K562 (cell line): ENCODE data around the gene DENND4C. TPM values are rescaled to one million over a fixed set of nuclear protein-coding genes. Genes with fewer than 3 reads are reported as not detected.

Experiments
- EGR1 ChIP-seq: fragments of 450-650 bp; conservative IDR thresholded peaks from 2 replicates; pipeline ENCODE4 v1.6.1; 2017; ENCODE audit warnings: mild to moderate bottlenecking
- HDAC2 ChIP-seq: fragments of 450-650 bp; IDR thresholded peaks from 2 replicates; pipeline ENCODE4 v1.6.1; 2016; ENCODE audit warnings: mild to moderate bottlenecking
- HLTF ChIP-seq: fragments of 450-650 bp; IDR thresholded peaks from 2 replicates; pipeline ENCODE4 v1.6.1; 2016
- HSF4 ChIP-seq: fragments of 250-450 bp; sonication (Bioruptor Pico); IDR thresholded peaks from 2 replicates; pipeline ENCODE4 v2.1.2; 2022; ENCODE audit warnings: mild to moderate bottlenecking, moderate library complexity, borderline replicate concordance
- IRF2 ChIP-seq: sonication (generic); formaldehyde crosslinking; IDR thresholded peaks from 2 replicates; pipeline ENCODE4 v1.8.1; 2022; ENCODE audit warnings: mild to moderate bottlenecking, missing genetic modification reagents
- KAT8 ChIP-seq: fragments of 450-650 bp; IDR thresholded peaks from 2 replicates; pipeline ENCODE4 v1.6.1; 2016; ENCODE audit warnings: low read depth, mild to moderate bottlenecking
- MNT ChIP-seq, 2 experiments: fragments of 450-650 bp; conservative IDR thresholded peaks; 2 replicates each; pipeline ENCODE4 v1.6.1; 2017; ENCODE audit warnings: mild to moderate bottlenecking in 2 of 2, moderate library complexity in 2 of 2
- NEUROD1 ChIP-seq: fragments of 150-350 bp; IDR thresholded peaks from 2 replicates; pipeline ENCODE4 v1.6.1; 2014; ENCODE audit warnings: borderline replicate concordance, low read length, low read depth; ENCODE audit not compliant: partially characterized antibody
- NR2F6 ChIP-seq: fragments of 450-650 bp; formaldehyde crosslinking; IDR thresholded peaks from 2 replicates; pipeline ENCODE4 v1.4.0; 2020; ENCODE audit warnings: mild to moderate bottlenecking
- PCBP1 ChIP-seq: fragments of 200-400 bp; formaldehyde crosslinking; IDR thresholded peaks from 2 replicates; pipeline ENCODE4 v1.6.1; 2018; ENCODE audit warnings: mild to moderate bottlenecking, low read depth, low read length; ENCODE audit not compliant: poor library complexity, severe bottlenecking
- SMARCA4 ChIP-seq: fragments of 450-650 bp; IDR thresholded peaks from 2 replicates; pipeline ENCODE4 v1.6.1; 2016
- SOX6 ChIP-seq: fragments of 450-650 bp; IDR thresholded peaks from 2 replicates; pipeline ENCODE4 v1.6.1; 2014; ENCODE audit warnings: mild to moderate bottlenecking
- VEZF1 ChIP-seq: fragments of 200-800 bp; sonication (Bioruptor generic); IDR thresholded peaks from 2 replicates; pipeline ENCODE4 v1.6.1; 2017; ENCODE audit warnings: missing genetic modification characterization, missing compliant biosample characterization
- ZBTB11 ChIP-seq, 3 experiments: fragments of 200-800 bp in 1 of 3; fragments of 250-450 bp in 1 of 3; fragments of 450-650 bp in 1 of 3; sonication (Bioruptor Pico) in 1 of 3; sonication (Bioruptor generic) in 1 of 3; formaldehyde crosslinking in 1 of 3; IDR thresholded peaks; 2 replicates each; pipeline versions ENCODE4 v1.6.1 to v1.8.0; 2016 to 2022; ENCODE audit warnings: mild to moderate bottlenecking in 2 of 3, missing genetic modification characterization in 2 of 3, missing compliant biosample characterization in 1 of 3, moderate library complexity in 1 of 3
- ZBTB43 ChIP-seq: sonication (generic); formaldehyde crosslinking; IDR thresholded peaks from 2 replicates; pipeline ENCODE4 v1.8.0; 2023; ENCODE audit warnings: mild to moderate bottlenecking, missing genetic modification reagents
- ZC3H4 ChIP-seq: sonication (generic); formaldehyde crosslinking; IDR thresholded peaks from 2 replicates; pipeline ENCODE4 v1.9.0; 2021; ENCODE audit warnings: missing genetic modification reagents, borderline replicate concordance
- ZNF444 ChIP-seq: fragments of 250-450 bp; sonication (Bioruptor Pico); IDR thresholded peaks from 2 replicates; pipeline ENCODE4 v1.4.0; 2020; ENCODE audit warnings: mild to moderate bottlenecking, moderate library complexity
- ZNF449 ChIP-seq: fragments of 250-450 bp; sonication (Bioruptor Pico); IDR thresholded peaks from 2 replicates; pipeline ENCODE4 v1.8.0; 2022; ENCODE audit warnings: moderate library complexity, mild to moderate bottlenecking, inconsistent platforms
- ZNF583 ChIP-seq: fragments of 250-450 bp; sonication (Bioruptor Pico); IDR thresholded peaks from 2 replicates; pipeline ENCODE4 v1.4.0; 2020
- ZNF76 ChIP-seq: fragments of 250-450 bp; sonication (Bioruptor Pico); IDR thresholded peaks from 2 replicates; pipeline ENCODE4 v1.4.0; 2020; ENCODE audit warnings: mild to moderate bottlenecking, moderate library complexity, borderline replicate concordance
- ZNF77 ChIP-seq: fragments of 250-450 bp; sonication (Bioruptor Pico); IDR thresholded peaks from 2 replicates; pipeline ENCODE4 v1.5.0; 2020
- polyA plus RNA-seq, 8 experiments: library from polyadenylated mRNA; depleted of rRNA in 4 of 8; stranded (reverse) in 5 of 8; unstranded in 3 of 8; fragments of >200 nt; fragmentation: Nextera tagmentation in 2 of 8; fragmentation: Illumina TruSeq in 1 of 8; extraction: Ambion mirVana in 2 of 8; extraction: Trizol in 1 of 8; gene quantifications; 2 replicates each; pipeline versions ENCODE4 v1.2.1 to v1.2.3, GENCODE V29; 2011 to 2014; ENCODE audit warnings: inconsistent platforms in 1 of 8, missing spikeins in 1 of 8
- total RNA-seq, 7 experiments: library from RNA; depleted of rRNA in 6 of 7; stranded (reverse); fragments of >200 nt in 6 of 7; fragmentation: Illumina TruSeq in 2 of 7; extraction: Trizol in 2 of 7; gene quantifications; 2 replicates each; pipeline versions ENCODE4 v1.2.1 to v1.2.3, GENCODE V29; 2011 to 2021; ENCODE audit warnings: low replicate concordance in 1 of 7

DENND4C gene
- total and polyA plus RNA-seq, 9 of the 15 experiments (the other 6 are each of a cell fraction or from before 2014, with no cell fraction given), result 4.8 to 31.8 (median 13.9) TPM

GRCh38 chr9:19223724-19224123, 6.8 kb upstream of the DENND4C start (continued):
- TF ChIP-seq ZC3H4 (CRISPR knock-in tag) (no peak), NR2F6 (CRISPR knock-in tag) (no peak), HLTF (no peak), NEUROD1 (no peak), ZNF76 (CRISPR knock-in tag) (no peak), SMARCA4 (no peak; the same call in 1 of the 2 replicates), ZNF444 (CRISPR knock-in tag) (no peak), MNT (conservative IDR thresholded peaks at IDR 0.05) (0 out of 4 replicates have a peak, but pooled peaks of 1 of the 2 experiments have one; percentile 28), ZNF583 (no peak), ZNF449 (CRISPR knock-in tag) (no peak), SOX6 (peak; percentile 32; the same call in 1 of the 2 replicates), KAT8 (no peak), ZNF77 (CRISPR knock-in tag) (no peak), PCBP1 (no peak), HSF4 (CRISPR knock-in tag) (no peak), VEZF1 (CRISPR knock-in tag) (peak; percentile 41; the same call in 1 of the 2 replicates), ZBTB43 (CRISPR knock-in tag) (no peak), ZBTB11 (CRISPR knock-in tag; IDR thresholded peaks at IDR 0.05) (no peak), HDAC2 (no peak), IRF2 (CRISPR knock-in tag) (no peak), EGR1 (peak; percentile 43)
